HUES64 (cell line): ENCODE results near the gene SAP30BP.

Experiments used
- H3K27ac ChIP-seq: 2 replicates; pipeline ENCODE4 v1.7.0; 2013; ENCODE audit warnings: low read depth, low read length, inconsistent platforms
- H3K27me3 ChIP-seq: 2 replicates; pipeline ENCODE4 v1.6.1; 2013; ENCODE audit warnings: mild to moderate bottlenecking, low read length; ENCODE audit not compliant: insufficient read depth
- H3K36me3 ChIP-seq: 2 replicates; pipeline ENCODE4 v1.6.1; 2013; ENCODE audit warnings: mild to moderate bottlenecking, low read length; ENCODE audit not compliant: insufficient read depth
- H3K4me1 ChIP-seq: 2 replicates; pipeline ENCODE4 v1.6.1; 2013; ENCODE audit warnings: mild to moderate bottlenecking, low read length, moderate library complexity; ENCODE audit not compliant: insufficient read depth
- H3K4me3 ChIP-seq: 2 replicates; pipeline ENCODE4 v1.5.1; 2013; ENCODE audit warnings: mild to moderate bottlenecking, low read length, moderate library complexity
- H3K9ac ChIP-seq: 2 replicates; pipeline ENCODE4 v1.6.1; 2013; ENCODE audit warnings: mild to moderate bottlenecking, low read depth, low read length
- H3K9me3 ChIP-seq: 2 replicates; pipeline ENCODE4 v1.6.1; 2013; ENCODE audit warnings: low read depth, low read length; ENCODE audit not compliant: insufficient read depth
- WGBS: fragments of 150-250, 120-280 bp; methylation state at CpG from one replicate; pipeline ENCODE4 v1.1.7; 2013; ENCODE audit warnings: missing lambda C conversion rate; 5-methylcytosine and 5-hydroxymethylcytosine counted together

Gene SAP30BP

DNA sequence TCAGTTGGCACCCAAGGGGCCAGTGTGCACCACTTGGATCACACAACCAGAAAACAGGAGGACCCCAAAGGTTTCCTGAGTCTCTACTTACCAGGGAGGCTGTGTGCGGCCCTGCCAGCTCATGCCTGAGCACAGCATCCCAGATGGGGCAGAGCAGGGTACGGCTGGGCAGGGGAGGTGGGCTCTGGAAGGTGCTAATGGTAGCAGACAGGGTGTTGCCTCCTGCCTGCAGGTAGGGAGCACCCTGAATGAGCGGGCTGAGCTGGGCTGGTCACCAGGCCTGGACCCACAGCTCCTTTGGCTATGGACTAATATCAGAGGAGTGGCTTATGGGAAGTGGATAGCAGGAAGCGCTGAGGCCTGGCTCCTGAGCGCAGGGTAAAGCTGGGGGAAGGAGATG lies 14.8 kb upstream of the SAP30BP start:
- H3K27ac ChIP-seq, result no peak overlapping the region
- H3K27me3 ChIP-seq, result no peaks in the 10 kb centered on the region
- no peaks in the 10 kb centered on the region for H3K9me3 ChIP-seq
- WGBS, result 95% methylated on average over 5 of the region's 5 CpGs
- H3K9ac ChIP-seq, result no peak overlapping the region
- peaks cover 52% of the 10 kb centered on the region for H3K36me3 ChIP-seq
- H3K4me3 ChIP-seq, result no peak overlapping the region
- H3K4me1 ChIP-seq, result no peaks in the 10 kb centered on the region

- H3K9me3 ChIP-seq, result no peaks in the 10 kb centered on the region
- H3K36me3 ChIP-seq, result peaks cover 55% of the 10 kb centered on the region
- 70% methylated on average over 3 of the region's 6 CpGs for WGBS
- no peaks in the 10 kb centered on the region for H3K27me3 ChIP-seq
- no peaks in the 10 kb centered on the region for H3K4me1 ChIP-seq
- H3K4me3 ChIP-seq, result no peak overlapping the region
- H3K9ac ChIP-seq, result no peak overlapping the region
- no peak overlapping the region for H3K27ac ChIP-seq
These were observed 14.1 kb upstream of the SAP30BP start for GRCh38 chr17:75652934-75653549.

DNA sequence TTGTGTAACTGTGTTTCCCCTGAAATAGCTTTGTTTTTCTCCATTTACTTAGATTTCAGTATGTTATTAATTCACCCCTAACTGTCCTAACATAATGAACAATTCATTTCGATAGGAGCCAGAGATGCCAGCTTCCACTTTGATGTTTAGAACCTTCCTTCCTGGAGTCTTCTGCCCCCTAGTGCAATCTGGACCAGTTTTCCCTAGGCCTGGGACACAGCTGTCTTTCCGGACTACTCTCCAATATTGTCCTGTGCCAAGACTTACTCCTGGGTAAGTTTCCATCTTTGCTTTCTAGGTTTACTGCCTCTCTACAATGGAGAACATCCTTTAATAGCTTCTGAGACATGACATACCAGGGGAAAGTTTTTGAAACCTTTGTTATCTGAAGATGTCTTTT lies 13.0 kb upstream of the SAP30BP start:
- WGBS, result 90% methylated on average over 2 of the region's 2 CpGs
- no peak overlapping the region for H3K4me3 ChIP-seq
- H3K9me3 ChIP-seq, result no peaks in the 10 kb centered on the region
- no peak overlapping the region for H3K9ac ChIP-seq
- H3K4me1 ChIP-seq, result no peaks in the 10 kb centered on the region
- no peaks in the 10 kb centered on the region for H3K27me3 ChIP-seq
- no peak overlapping the region for H3K27ac ChIP-seq
- H3K36me3 ChIP-seq, result peaks cover 54% of the 10 kb centered on the region

- no peak overlapping the region for H3K4me3 ChIP-seq
- H3K9ac ChIP-seq, result no peak overlapping the region
- H3K9me3 ChIP-seq, result no peaks in the 10 kb centered on the region
- H3K4me1 ChIP-seq, result no peaks in the 10 kb centered on the region
- H3K27ac ChIP-seq, result no peak overlapping the region
- no peaks in the 10 kb centered on the region for H3K27me3 ChIP-seq
- WGBS, result 95% methylated on average over 5 of the region's 5 CpGs
- H3K36me3 ChIP-seq, result peaks cover 60% of the 10 kb centered on the region
These were observed 8.9 kb upstream of the SAP30BP start for GRCh38 chr17:75658237-75658636.

DNA sequence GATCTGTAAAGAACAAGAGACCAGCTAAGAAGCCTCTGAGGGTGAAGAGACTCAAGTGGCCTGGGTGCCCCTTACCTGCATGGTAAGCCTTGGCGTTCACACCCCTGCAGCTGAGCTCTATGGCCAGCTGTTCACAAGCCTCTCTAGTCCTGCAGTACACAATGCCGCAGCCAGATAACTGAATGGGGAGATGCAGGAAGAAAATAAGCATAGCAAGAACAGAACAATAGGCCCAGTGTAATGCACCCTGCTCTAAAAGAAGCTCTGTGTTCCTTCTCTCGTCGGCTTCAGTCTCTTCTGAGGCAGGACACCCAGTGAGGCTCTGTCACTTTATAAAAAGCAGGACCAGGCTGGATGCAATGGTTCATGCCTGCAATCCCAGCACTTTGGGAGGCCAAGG lies 5.6 kb upstream of the SAP30BP start:
- no peak overlapping the region for H3K9ac ChIP-seq
- H3K4me1 ChIP-seq, result peaks cover 3% of the 10 kb centered on the region; the same call in 1 of the 2 replicates
- WGBS, result 90% methylated on average over 4 of the region's 4 CpGs
- H3K4me3 ChIP-seq, result no peak overlapping the region
- no peaks in the 10 kb centered on the region for H3K27me3 ChIP-seq
- H3K36me3 ChIP-seq, result peaks cover 52% of the 10 kb centered on the region
- H3K9me3 ChIP-seq, result no peaks in the 10 kb centered on the region
- H3K27ac ChIP-seq, result no peak overlapping the region

DNA sequence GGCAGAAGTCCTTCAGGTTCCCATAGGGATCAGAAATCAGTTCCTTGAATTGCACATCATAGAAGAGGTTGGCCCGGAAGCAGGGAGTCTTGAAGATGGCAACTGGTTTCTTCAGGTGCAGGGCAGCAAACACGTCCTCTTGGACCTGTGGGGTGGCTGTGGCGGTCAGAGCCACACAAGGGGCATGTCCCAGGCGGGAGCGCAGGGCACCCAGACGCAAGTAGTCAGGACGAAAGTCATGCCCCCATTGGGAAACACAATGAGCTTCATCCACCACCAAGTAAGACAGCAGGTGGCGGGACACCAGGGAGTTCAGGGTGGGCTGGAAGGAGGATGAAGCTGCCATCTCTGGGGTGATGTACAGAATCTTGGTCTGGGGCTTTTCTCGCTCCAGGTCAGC lies 4.6 kb upstream of the SAP30BP start:
- Histone ChIP-seq H3K27ac (no peak overlapping the region), H3K36me3 (peaks cover 47% of the 10 kb centered on the region), H3K9me3 (no peaks in the 10 kb centered on the region), H3K4me3 (no peak overlapping the region), H3K4me1 (peaks cover 3% of the 10 kb centered on the region; the same call in 1 of the 2 replicates), H3K9ac (no peak overlapping the region), H3K27me3 (no peaks in the 10 kb centered on the region)
- 93% methylated on average over 9 of the region's 9 CpGs for WGBS

DNA sequence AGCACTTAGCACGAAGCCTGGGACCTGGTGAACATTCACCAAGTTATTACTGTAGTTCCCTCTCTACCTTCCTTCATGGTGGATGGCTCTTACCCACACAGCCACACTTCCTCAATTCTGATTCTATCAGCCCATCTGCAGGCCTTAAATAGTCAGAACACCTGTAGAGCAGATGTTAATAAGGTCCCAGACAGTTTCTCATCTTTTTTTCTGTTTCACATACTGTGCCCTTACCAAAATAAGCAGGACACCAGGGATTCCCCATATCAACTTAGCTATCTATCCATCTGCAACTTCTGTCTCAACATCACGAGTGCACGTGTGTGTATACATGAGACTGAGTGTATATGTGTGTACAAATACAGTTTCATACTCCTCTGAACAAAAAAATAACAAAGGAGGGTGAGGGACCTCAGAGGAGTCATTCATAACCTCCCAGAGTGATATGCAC lies 3.0 kb upstream of the SAP30BP start:
- Histone ChIP-seq H3K9me3 (no peaks in the 10 kb centered on the region), H3K36me3 (peaks cover 48% of the 10 kb centered on the region), H3K27me3 (no peaks in the 10 kb centered on the region), H3K9ac (no peak overlapping the region), H3K4me1 (peaks cover 9% of the 10 kb centered on the region; the same call in 1 of the 2 replicates), H3K27ac (no peak overlapping the region), H3K4me3 (no peak overlapping the region)
- WGBS, result 94% methylated on average over 1 of the region's 3 CpGs

- WGBS, result 92% methylated on average over 10 of the region's 10 CpGs
- H3K27ac ChIP-seq, result no peak overlapping the region
- H3K9ac ChIP-seq, result peak overlapping the region; percentile 88; the same call in 1 of the 2 replicates
- H3K36me3 ChIP-seq, result peaks cover 54% of the 10 kb centered on the region
- H3K9me3 ChIP-seq, result no peaks in the 10 kb centered on the region
- peaks cover 9% of the 10 kb centered on the region; the same call in 1 of the 2 replicates for H3K4me1 ChIP-seq
- H3K4me3 ChIP-seq, result peak overlapping the region; percentile 83
- no peaks in the 10 kb centered on the region for H3K27me3 ChIP-seq
These were observed 1.2 kb upstream of the SAP30BP start for GRCh38 chr17:75665981-75666380.

DNA sequence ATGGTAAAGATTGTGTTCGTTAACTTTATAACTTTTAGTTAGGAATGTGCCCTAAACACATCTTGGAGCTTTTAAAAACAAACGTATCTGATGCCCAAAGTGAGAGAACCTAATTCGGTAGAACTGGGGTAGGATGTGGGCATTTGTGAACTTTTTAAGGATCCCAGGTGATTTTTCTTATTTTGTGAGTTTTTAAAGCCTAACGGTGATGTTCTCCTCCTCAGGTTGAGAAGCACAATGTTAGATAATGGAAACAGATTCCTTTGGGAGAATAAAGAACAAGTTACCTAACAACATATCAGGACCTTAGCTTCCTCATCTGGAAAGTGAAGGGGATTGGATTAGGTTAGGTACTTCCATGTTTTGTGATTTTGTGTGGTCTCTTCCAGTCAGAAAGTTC lies 687 bp downstream of the SAP30BP start:
- whole genome bisulfite sequencing, result 13% methylated on average over 4 of the region's 4 CpGs
- Histone ChIP-seq H3K4me1 (peaks cover 9% of the 10 kb centered on the region; the same call in 1 of the 2 replicates), H3K9ac (peak overlapping the region; percentile 88), H3K9me3 (no peaks in the 10 kb centered on the region), H3K27me3 (no peaks in the 10 kb centered on the region), H3K4me3 (peak overlapping the region; percentile 83), H3K36me3 (peaks cover 56% of the 10 kb centered on the region), H3K27ac (peak overlapping the region; percentile 77)

GRCh38 chr17:75668489-75668888 lies 1.4 kb downstream of the SAP30BP start:
- Histone ChIP-seq H3K4me3 (peak overlapping the region; percentile 83), H3K9ac (no peak overlapping the region; the same call in 1 of the 2 replicates), H3K36me3 (peaks cover 60% of the 10 kb centered on the region), H3K27ac (no peak overlapping the region), H3K9me3 (no peaks in the 10 kb centered on the region), H3K27me3 (no peaks in the 10 kb centered on the region), H3K4me1 (peaks cover 9% of the 10 kb centered on the region; the same call in 1 of the 2 replicates)
- WGBS, result 95% methylated on average over 4 of the region's 4 CpGs

DNA sequence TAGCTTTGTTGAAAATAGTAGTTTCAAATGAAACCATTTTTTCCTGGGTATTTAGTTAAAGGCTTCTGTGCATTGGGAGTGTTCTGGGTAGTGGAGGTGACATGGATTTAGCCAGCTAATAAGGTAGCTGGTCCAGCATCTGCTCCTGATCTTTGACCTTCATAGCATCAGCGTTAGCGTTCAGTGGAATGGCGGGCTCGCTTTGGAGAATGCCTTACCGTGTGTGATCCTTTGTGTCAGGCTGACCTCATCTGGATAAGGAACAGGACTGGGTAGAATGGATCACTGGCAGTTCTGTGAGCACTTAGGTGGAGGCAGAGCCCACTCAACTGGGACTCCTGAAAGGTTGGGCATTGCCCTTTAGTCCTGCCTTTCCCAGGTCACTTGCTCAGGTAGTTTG lies 3.7 kb downstream of the SAP30BP start:
- Histone ChIP-seq H3K9me3 (no peaks in the 10 kb centered on the region), H3K4me3 (no peak overlapping the region), H3K27me3 (no peaks in the 10 kb centered on the region), H3K27ac (no peak overlapping the region), H3K9ac (no peak overlapping the region), H3K4me1 (peaks cover 9% of the 10 kb centered on the region; the same call in 1 of the 2 replicates), H3K36me3 (peaks cover 67% of the 10 kb centered on the region)
- WGBS, result 89% methylated on average over 5 of the region's 5 CpGs
